Esophagus muscularis mucosa (tissue), 4 donors: Measurements from ENCODE around the gene LRRC7.

Experiments used
- EP300 ChIP-seq: sonication (generic); formaldehyde crosslinking; IDR thresholded peaks from one replicate; pipeline ENCODE4 v1.6.1; 2017; ENCODE audit warnings: antibody characterized with exemption
- POLR2AphosphoS5 ChIP-seq, 2 donors: sonication (generic); formaldehyde crosslinking; IDR thresholded peaks; one replicate each; pipeline ENCODE4 v1.6.1; 2017; ENCODE audit warnings: antibody characterized with exemption in 2 of 2
- TF ChIP-seq, protein P1 (sequence below), 3 experiments: fragments of 200-600 bp in 2 of 3; fragments of 450-650 bp in 1 of 3; sonication (generic) in 2 of 3; IDR thresholded peaks; one replicate each; pipeline ENCODE4 v1.5.1; 2017 to 2019; ENCODE audit warnings: antibody characterized with exemption in 3 of 3, mild to moderate bottlenecking in 2 of 3, moderate library complexity in 1 of 3

DNA sequence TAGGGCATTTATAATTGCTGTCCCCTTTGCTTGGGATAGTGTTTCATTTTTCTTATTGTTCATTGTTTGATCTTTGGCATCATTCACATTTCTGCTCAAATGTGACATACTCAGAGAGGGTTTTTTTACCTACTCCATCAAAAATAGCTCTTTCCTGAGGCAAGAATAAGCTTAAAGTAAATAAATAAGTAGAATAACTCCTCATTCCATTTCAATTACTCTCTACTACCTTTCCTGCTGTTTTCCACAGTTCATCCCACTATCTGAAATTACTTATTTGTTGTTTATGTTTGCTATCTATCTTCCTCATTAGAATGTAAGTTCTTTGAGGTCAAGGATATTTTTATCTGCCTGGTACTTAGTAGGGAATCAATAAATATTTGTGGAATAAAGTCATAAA, 517.8 kb downstream of the LRRC7 start:
- TF ChIP-seq, protein P1, sequence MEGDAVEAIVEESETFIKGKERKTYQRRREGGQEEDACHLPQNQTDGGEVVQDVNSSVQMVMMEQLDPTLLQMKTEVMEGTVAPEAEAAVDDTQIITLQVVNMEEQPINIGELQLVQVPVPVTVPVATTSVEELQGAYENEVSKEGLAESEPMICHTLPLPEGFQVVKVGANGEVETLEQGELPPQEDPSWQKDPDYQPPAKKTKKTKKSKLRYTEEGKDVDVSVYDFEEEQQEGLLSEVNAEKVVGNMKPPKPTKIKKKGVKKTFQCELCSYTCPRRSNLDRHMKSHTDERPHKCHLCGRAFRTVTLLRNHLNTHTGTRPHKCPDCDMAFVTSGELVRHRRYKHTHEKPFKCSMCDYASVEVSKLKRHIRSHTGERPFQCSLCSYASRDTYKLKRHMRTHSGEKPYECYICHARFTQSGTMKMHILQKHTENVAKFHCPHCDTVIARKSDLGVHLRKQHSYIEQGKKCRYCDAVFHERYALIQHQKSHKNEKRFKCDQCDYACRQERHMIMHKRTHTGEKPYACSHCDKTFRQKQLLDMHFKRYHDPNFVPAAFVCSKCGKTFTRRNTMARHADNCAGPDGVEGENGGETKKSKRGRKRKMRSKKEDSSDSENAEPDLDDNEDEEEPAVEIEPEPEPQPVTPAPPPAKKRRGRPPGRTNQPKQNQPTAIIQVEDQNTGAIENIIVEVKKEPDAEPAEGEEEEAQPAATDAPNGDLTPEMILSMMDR (IDR thresholded peaks at IDR 0.05): no peak
- TF ChIP-seq EP300 (no peak), POLR2AphosphoS5 (IDR thresholded peaks at IDR 0.05) (no peak)
